ENCODE measurements around the gene ATP5MC2.
"Not testable (repeated sequence)": the region's sequence is repeated elsewhere in the genome, so short reads cannot be mapped to it uniquely, and the experiment has no call there.

Gene ATP5MC2

GRCh38 chr12:53694756-53695151, 18.9 kb upstream of the ATP5MC2 start:
- DNase-seq (ENCODE audit: low read depth), result no peak

GRCh38 chr12:53688134-53688533, 12.3 kb upstream of the ATP5MC2 start:
- no peak for DNase-seq (ENCODE audit: low read depth)

GRCh38 chr12:53686436-53686835, 10.6 kb upstream of the ATP5MC2 start:
- DNase-seq (ENCODE audit: low read depth), result no peak

GRCh38 chr12:53684654-53685220, 8.9 kb upstream of the ATP5MC2 start:
- DNase-seq (ENCODE audit: low read depth), result no peak

- DNase-seq (ENCODE audit: low read depth), result no peak
These were observed 8.1 kb upstream of the ATP5MC2 start for GRCh38 chr12:53683983-53684382.

- DNase-seq (ENCODE audit: low read depth), result no peak
These were observed 7.6 kb upstream of the ATP5MC2 start for GRCh38 chr12:53683494-53683893.

GRCh38 chr12:53680061-53680460, 4.2 kb upstream of the ATP5MC2 start:
- DNase-seq (ENCODE audit: low read depth), result not testable (repeated sequence)

GRCh38 chr12:53677800-53678148, 1.9 kb upstream of the ATP5MC2 start:
- no peak for DNase-seq (ENCODE audit: low read depth)

GRCh38 chr12:53677016-53677799, 1.3 kb upstream of the ATP5MC2 start:
- DNase-seq (ENCODE audit: low read depth), result no peak

GRCh38 chr12:53676656-53677015, 753 bp upstream of the ATP5MC2 start:
- no peak for DNase-seq (ENCODE audit: low read depth)

GRCh38 chr12:53674977-53675700, 744 bp downstream of the ATP5MC2 start:
- DNase-seq (ENCODE audit: low read depth), result no peak

GRCh38 chr12:53670971-53671370, 4.9 kb downstream of the ATP5MC2 start:
- DNase-seq (ENCODE audit: low read depth), result no peak

GRCh38 chr12:53670308-53670707, 5.6 kb downstream of the ATP5MC2 start:
- no peak for DNase-seq (ENCODE audit: low read depth)

- no peak for DNase-seq (ENCODE audit: low read depth)
These were observed 8.8 kb downstream of the ATP5MC2 start for GRCh38 chr12:53667080-53667479.

- DNase-seq (ENCODE audit: low read depth), result no peak
These were observed 10.9 kb downstream of the ATP5MC2 start for GRCh38 chr12:53664936-53665335.

- no peak for DNase-seq (ENCODE audit: low read depth)
These were observed 11.7 kb downstream of the ATP5MC2 start for GRCh38 chr12:53664191-53664590.

- no peak for DNase-seq (ENCODE audit: low read depth)
These were observed 15.8 kb downstream of the ATP5MC2 start for GRCh38 chr12:53660041-53660440.

GRCh38 chr12:53659571-53659981, 16.3 kb downstream of the ATP5MC2 start:
- no peak for DNase-seq (ENCODE audit: low read depth)

GRCh38 chr12:53659011-53659551, 16.8 kb downstream of the ATP5MC2 start:
- DNase-seq (ENCODE audit: low read depth), result no peak

GRCh38 chr12:53657041-53657440, 18.8 kb downstream of the ATP5MC2 start:
- no peak for DNase-seq (ENCODE audit: low read depth)

- no peak for DNase-seq (ENCODE audit: low read depth)
These were observed 22.3 kb downstream of the ATP5MC2 start for GRCh38 chr12:53653595-53653994.

GRCh38 chr12:53652366-53652765, 23.5 kb downstream of the ATP5MC2 start:
- no peak for DNase-seq (ENCODE audit: low read depth)

GRCh38 chr12:53651737-53652136, 24.1 kb downstream of the ATP5MC2 start:
- DNase-seq (ENCODE audit: low read depth), result no peak

All from HS-27A (cell line).